ENCODE results near the gene ALAD. TPM values are rescaled to one million over a fixed set of nuclear protein-coding genes. Genes with fewer than 3 reads are reported as not detected.

The ALAD gene
- total and polyA plus RNA-seq, 2 of the 13 experiments (the other 11 are each of a cell fraction or from before 2014, with no cell fraction given), result 21.8 to 30.1 TPM

GRCh38 chr9:113401027-113401792 is at the start of gene ALAD (continued):
- peak; percentile 12; the same call in 1 of the 2 replicates for TF ChIP-seq HBP1 (CRISPR knock-in tag; IDR thresholded peaks at IDR 0.05; ENCODE audit: low read depth)
- no peak for TF ChIP-seq PBX2 (CRISPR knock-in tag; IDR thresholded peaks at IDR 0.05)
- TF ChIP-seq HDAC2 (CRISPR knock-in tag; IDR thresholded peaks at IDR 0.05), result peak; percentile 52
- no peak for TF ChIP-seq TBX3 (IDR thresholded peaks at IDR 0.05; ENCODE audit: borderline replicate concordance)
- TF ChIP-seq TEAD3 (CRISPR knock-in tag; optimal IDR thresholded peaks at IDR 0.05; ENCODE audit: borderline replicate concordance), result peak; percentile 65
- no peak for TF ChIP-seq ZBTB14 (CRISPR knock-in tag; IDR thresholded peaks at IDR 0.05)
- no peak for TF ChIP-seq MATR3 (CRISPR knock-in tag; IDR thresholded peaks at IDR 0.05)
- TF ChIP-seq ZNF414 (CRISPR knock-in tag; IDR thresholded peaks at IDR 0.05), result no peak
- no peak for TF ChIP-seq EHMT2 (IDR thresholded peaks at IDR 0.05; ENCODE audit: borderline replicate concordance, low read depth, low read length)
- TF ChIP-seq ZNF580 (CRISPR knock-in tag; IDR thresholded peaks at IDR 0.05; ENCODE audit: borderline replicate concordance, low read depth), result peak; percentile 89
- TF ChIP-seq FOXA1 (IDR thresholded peaks at IDR 0.05), result no peak
- TF ChIP-seq FOXA1 (CRISPR knock-in tag; IDR thresholded peaks at IDR 0.05), result no peak
- TF ChIP-seq U2AF2 (IDR thresholded peaks at IDR 0.05; ENCODE audit: low read depth, low read length), result no peak
- 0 out of 2 replicates have a peak, but pooled peaks have one; percentile 40 for TF ChIP-seq ZNF225 (CRISPR knock-in tag; IDR thresholded peaks at IDR 0.05)
- no peak for TF ChIP-seq REXO4 (CRISPR knock-in tag; IDR thresholded peaks at IDR 0.05; ENCODE audit: borderline replicate concordance)
- no peak for TF ChIP-seq ZNF326 (CRISPR knock-in tag; IDR thresholded peaks at IDR 0.05; ENCODE audit: borderline replicate concordance)
- TF ChIP-seq AGO2 (optimal IDR thresholded peaks at IDR 0.05; ENCODE audit: low read depth, low read length), result no peak
- TF ChIP-seq ZNF597 (CRISPR knock-in tag; IDR thresholded peaks at IDR 0.05), result no peak
- TF ChIP-seq ZNF883 (CRISPR knock-in tag; IDR thresholded peaks at IDR 0.05; ENCODE audit: not compliant biosample characterization), result no peak
- TF ChIP-seq MYC (CRISPR knock-in tag; IDR thresholded peaks at IDR 0.05; ENCODE audit: borderline replicate concordance), result peak; percentile 69; the same call in 1 of the 2 replicates
- TF ChIP-seq ZNF704 (CRISPR knock-in tag; IDR thresholded peaks at IDR 0.05; ENCODE audit: borderline replicate concordance), result peak; percentile 41; the same call in 1 of the 2 replicates
- TF ChIP-seq CBFB (CRISPR knock-in tag; IDR thresholded peaks at IDR 0.05), result no peak
- TF ChIP-seq EZH2 (conservative IDR thresholded peaks at IDR 0.05; ENCODE audit: low read depth, low read length), result no peak

Measured in HepG2 (cell line).